ENCODE data around the gene OR5K1.

OR5K1 gene

GRCh38 chr3:98462901-98463300 is at the start of gene OR5K1:
OR5K1 (plus strand) TSS chr3:98463201; CDS start chr3:98469577, 6,376 bp downstream.
- no peak for DNase-seq

- no peak for DNase-seq
Measured at GRCh38 chr3:98432575-98432974, 30.4 kb upstream of the OR5K1 start.

- DNase-seq: no peak
Measured at GRCh38 chr3:98433764-98434163, 29.2 kb upstream of the OR5K1 start.

GRCh38 chr3:98434412-98434811 is 28.6 kb upstream of the OR5K1 start:
- no peak for DNase-seq

- DNase-seq: no peak
Measured at GRCh38 chr3:98440283-98440682, 22.7 kb upstream of the OR5K1 start.

- no peak for DNase-seq
Measured at GRCh38 chr3:98445949-98446406, 17.0 kb upstream of the OR5K1 start.

- no peak for DNase-seq
Measured at GRCh38 chr3:98449606-98450193, 13.3 kb upstream of the OR5K1 start.

GRCh38 chr3:98450372-98450771 is 12.6 kb upstream of the OR5K1 start:
- no peak for DNase-seq

- no peak for DNase-seq
Measured at GRCh38 chr3:98453827-98454226, 9.2 kb upstream of the OR5K1 start.

- no peak for DNase-seq
Measured at GRCh38 chr3:98454929-98455328, 8.1 kb upstream of the OR5K1 start.

GRCh38 chr3:98457543-98457942 is 5.5 kb upstream of the OR5K1 start:
- no peak for DNase-seq

- no peak for DNase-seq
Measured at GRCh38 chr3:98460220-98460619, 2.8 kb upstream of the OR5K1 start.

- DNase-seq: no peak
Measured at GRCh38 chr3:98482717-98483482, 19.9 kb downstream of the OR5K1 start.

GRCh38 chr3:98483626-98484025 is 20.6 kb downstream of the OR5K1 start:
- no peak for DNase-seq

- no peak for DNase-seq
Measured at GRCh38 chr3:98497381-98497780, 34.4 kb downstream of the OR5K1 start, which contains the start of gene OR5K2. OR5K2 (plus strand) TSS chr3:98497681; CDS start chr3:98497681, 0 bp downstream.

- no peak for DNase-seq
Measured at GRCh38 chr3:98500019-98500418, 37.0 kb downstream of the OR5K1 start.

GRCh38 chr3:98501270-98501669 is 38.3 kb downstream of the OR5K1 start:
- no peak for DNase-seq

- no peak for DNase-seq
Measured at GRCh38 chr3:98501863-98502576, 39.0 kb downstream of the OR5K1 start.

- DNase-seq: no peak
Measured at GRCh38 chr3:98504539-98504938, 41.5 kb downstream of the OR5K1 start.

- DNase-seq: peak in 1 of 2 donors; percentile 25
Measured at GRCh38 chr3:98508582-98508981, 45.6 kb downstream of the OR5K1 start.

- DNase-seq: no peak
Measured at GRCh38 chr3:98512576-98512975, 49.6 kb downstream of the OR5K1 start.

GRCh38 chr3:98513091-98513511 is 50.1 kb downstream of the OR5K1 start:
- no peak for DNase-seq

- DNase-seq: no peak
Measured at GRCh38 chr3:98513736-98514135, 50.7 kb downstream of the OR5K1 start.

GRCh38 chr3:98514948-98515347 is 51.9 kb downstream of the OR5K1 start:
- DNase-seq: no peak

Data from CD4-positive, alpha-beta T cell treated with Interferon alpha-2 for 1 hour (primary cell).